Naive thymus-derived CD8-positive, alpha-beta T cell (primary cell): ENCODE measurements around the gene RGPD4. TPM values are rescaled to one million over a fixed set of nuclear protein-coding genes. Genes with fewer than 3 reads are reported as not detected.
"Not testable (repeated sequence)": the region's sequence is repeated elsewhere in the genome, so short reads cannot be mapped to it uniquely, and the experiment has no call there.

ENCODE experiments used
- ATAC-seq, 2 donors: fragments of 150-1000 bp; cut with Tn5 transposase in 1 of 2; sonication (Bioruptor Pico), chemical (Tn5 transposase) in 1 of 2; 1 replicate in 1 of 2; 2 replicates in 1 of 2; pipeline ENCODE4 v1.10.0; 2021; ENCODE audit warnings: mild to moderate bottlenecking in 2 of 2, moderate library complexity in 2 of 2
- POLR2A ChIA-PET: fragments of 350-600 bp; sonication (Branson Sonifier 250); formaldehyde crosslinking; loops from one replicate; lab custom pipeline; 2021; ENCODE audit warnings: antibody characterized with exemption; lab: Charles Lee
- DNase-seq, 10 donors: peaks; one replicate each; pipeline versions ENCODE4 v3.0.0 to v3.0.0-alpha.2; 2020 to 2022
- H3K27ac Mint-ChIP-seq, 10 donors: one replicate each; pipeline ENCODE4 v1.8.0; 2020 to 2022; ENCODE audit warnings: mild to moderate bottlenecking in 10 of 10, mixed read lengths in 10 of 10, moderate library complexity in 4 of 10, inconsistent platforms in 1 of 10
- H3K27me3 Mint-ChIP-seq, 5 donors: one replicate each; pipeline ENCODE4 v1.8.0; 2021 to 2022; ENCODE audit warnings: mixed read lengths in 5 of 5
- H3K36me3 Mint-ChIP-seq, 3 donors: one replicate each; pipeline ENCODE4 v1.8.0; 2020 to 2022; ENCODE audit warnings: mixed read lengths in 3 of 3, mild to moderate bottlenecking in 2 of 3, inconsistent platforms in 1 of 3
- H3K4me1 Mint-ChIP-seq, 4 donors: one replicate each; pipeline ENCODE4 v1.8.0; 2021 to 2022; ENCODE audit warnings: mixed read lengths in 4 of 4
- H3K4me3 Mint-ChIP-seq, 10 donors: one replicate each; pipeline ENCODE4 v1.8.0; 2020 to 2022; ENCODE audit warnings: mild to moderate bottlenecking in 10 of 10, mixed read lengths in 10 of 10, moderate library complexity in 6 of 10, inconsistent platforms in 1 of 10
- H3K9me3 Mint-ChIP-seq, 9 donors: one replicate each; pipeline ENCODE4 v1.8.0; 2020 to 2022; ENCODE audit warnings: mixed read lengths in 9 of 9, mild to moderate bottlenecking in 3 of 9, inconsistent platforms in 1 of 9, moderate library complexity in 1 of 9
- polyA plus RNA-seq, 3 donors: library from polyadenylated mRNA; unstranded; fragments of 300-500 nt; fragmentation: Illumina TruSeq; gene quantifications; one replicate each; pipeline ENCODE4 v1.2.3, GENCODE V29; 2021
- total RNA-seq, 8 experiments: library from RNA in 2 of 8; stranded (reverse) in 2 of 8; gene quantifications; one replicate each; pipeline ENCODE4 v1.2.3 and lab custom pipeline; 2021 to 2026

Gene RGPD4
- under 1 TPM; 0.83 to 0.88 TPM for total RNA-seq
- not detected for polyA plus RNA-seq
- total RNA-seq (lab: John Stamatoyannopoulos, UW), result 0.30 to 8.7 (median 2.1) reads per million in 6 experiments

- DNase-seq, H3K36me3 Mint-ChIP-seq: not testable (repeated sequence)
Observed at GRCh38 chr2:107826749-107827148, at the start of gene RGPD4. RGPD4 (plus strand) TSS chr2:107826892; CDS start chr2:107827014, 122 bp downstream.

DNA sequence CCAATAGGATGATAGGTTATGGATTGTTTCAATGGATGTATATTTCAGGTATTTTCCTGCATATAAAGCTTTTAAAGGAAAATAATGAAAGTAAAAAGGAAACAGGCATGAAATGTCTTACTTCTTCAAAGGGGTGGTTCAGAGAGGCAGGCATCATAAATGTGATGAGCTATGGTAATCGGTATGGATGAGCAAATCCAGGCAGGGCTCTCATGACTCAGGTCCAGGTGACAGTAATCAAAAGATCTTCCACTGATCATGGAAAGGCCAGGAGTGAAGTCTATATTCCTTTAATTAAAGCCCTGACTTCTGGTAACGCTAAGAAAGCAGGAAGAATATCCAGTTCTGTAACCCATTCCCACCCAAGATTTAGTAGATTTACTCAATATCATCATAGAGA is 48.7 kb upstream of the RGPD4 start:
- Mint-ChIP-seq H3K27me3 (peaks cover 0 to 4% (median 3%) of the 10 kb centered on the region in 5 donors), H3K4me1 (no peaks in the 10 kb centered on the region), H3K9me3 (peaks cover 0 to 4% (median 0%) of the 10 kb centered on the region in 9 donors), H3K4me3 (no peak overlapping the region), H3K36me3 (no peaks in the 10 kb centered on the region), H3K27ac (no peak overlapping the region)
- ATAC-seq (no peak), DNase-seq (no peak)
- POLR2A ChIA-PET, result no interaction called here

More at GRCh38 chr2:107826749-107827148, at the start of gene RGPD4:
- H3K4me3 Mint-ChIP-seq, H3K4me1 Mint-ChIP-seq, ATAC-seq, POLR2A ChIA-PET, H3K27me3 Mint-ChIP-seq, H3K27ac Mint-ChIP-seq, H3K9me3 Mint-ChIP-seq: not testable (repeated sequence)

DNA sequence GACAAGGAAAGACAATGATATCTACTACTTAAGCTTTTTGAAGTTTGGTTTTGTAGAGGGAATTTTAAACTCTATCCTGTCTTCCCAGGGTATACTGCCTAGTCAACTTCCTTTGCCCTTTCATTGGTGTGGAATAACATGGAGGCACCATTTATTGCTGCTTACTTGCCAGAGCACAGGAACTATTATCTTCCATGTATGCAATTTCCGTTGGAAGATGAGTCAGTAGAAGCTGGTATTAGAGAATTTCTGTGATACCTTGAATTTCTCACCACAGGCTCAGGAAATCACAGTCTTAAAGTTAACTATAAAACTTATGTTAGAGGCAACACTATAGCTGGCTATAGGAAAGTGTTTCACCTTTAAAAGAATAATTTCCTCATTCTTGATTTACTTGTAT is 40.9 kb upstream of the RGPD4 start:
- Mint-ChIP-seq H3K36me3 (no peaks in the 10 kb centered on the region), H3K27ac (no peak overlapping the region), H3K4me3 (no peak overlapping the region), H3K9me3 (peaks cover 0 to 4% (median 0%) of the 10 kb centered on the region in 9 donors), H3K4me1 (no peaks in the 10 kb centered on the region), H3K27me3 (peaks cover 0 to 8% (median 2%) of the 10 kb centered on the region in 5 donors)
- no peak for ATAC-seq
- DNase-seq, result no peak
- POLR2A ChIA-PET, result no interaction called here

GRCh38 chr2:107790837-107791236 is 35.9 kb upstream of the RGPD4 start:
- ATAC-seq (no peak), DNase-seq (no peak)
- POLR2A ChIA-PET, result no interaction called here
- H3K4me1 Mint-ChIP-seq, result no peaks in the 10 kb centered on the region
- peaks cover 0 to 4% (median 0%) of the 10 kb centered on the region in 9 donors for H3K9me3 Mint-ChIP-seq
- no peak overlapping the region for H3K4me3 Mint-ChIP-seq
- H3K27me3 Mint-ChIP-seq, result peaks cover 0 to 8% (median 0%) of the 10 kb centered on the region in 5 donors
- no peaks in the 10 kb centered on the region for H3K36me3 Mint-ChIP-seq
- no peak overlapping the region for H3K27ac Mint-ChIP-seq

DNA sequence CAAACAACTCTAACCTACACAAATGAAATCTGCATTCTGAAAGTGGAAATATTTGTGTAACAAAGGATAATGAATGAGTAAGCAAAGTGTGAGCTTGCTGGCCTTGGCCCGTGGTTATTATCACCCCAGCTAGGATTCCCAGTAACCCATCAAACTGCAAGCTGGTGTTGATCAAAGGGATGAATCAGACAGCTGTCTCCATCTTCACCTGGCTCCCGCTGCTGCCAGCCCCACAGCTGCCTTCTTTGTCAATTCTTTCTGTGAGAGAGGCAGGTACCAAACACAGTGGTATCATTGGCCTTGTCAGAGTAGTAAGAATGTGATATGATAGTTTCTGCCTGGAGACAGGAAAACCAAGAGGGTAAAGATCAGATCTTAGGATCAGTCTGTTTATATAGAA is 25.2 kb upstream of the RGPD4 start:
- H3K27me3 Mint-ChIP-seq, result peaks cover 0 to 2% (median 0%) of the 10 kb centered on the region in 5 donors
- POLR2A ChIA-PET, result no interaction called here
- no peaks in the 10 kb centered on the region for H3K4me1 Mint-ChIP-seq
- DNase-seq, result no peak
- no peaks in the 10 kb centered on the region for H3K36me3 Mint-ChIP-seq
- no peak overlapping the region for H3K4me3 Mint-ChIP-seq
- no peak for ATAC-seq
- H3K27ac Mint-ChIP-seq, result no peak overlapping the region
- peaks cover 0 to 6% (median 0%) of the 10 kb centered on the region in 9 donors for H3K9me3 Mint-ChIP-seq

GRCh38 chr2:107804608-107805498 is 21.8 kb upstream of the RGPD4 start:
- H3K4me3 Mint-ChIP-seq, result no peak overlapping the region

DNA sequence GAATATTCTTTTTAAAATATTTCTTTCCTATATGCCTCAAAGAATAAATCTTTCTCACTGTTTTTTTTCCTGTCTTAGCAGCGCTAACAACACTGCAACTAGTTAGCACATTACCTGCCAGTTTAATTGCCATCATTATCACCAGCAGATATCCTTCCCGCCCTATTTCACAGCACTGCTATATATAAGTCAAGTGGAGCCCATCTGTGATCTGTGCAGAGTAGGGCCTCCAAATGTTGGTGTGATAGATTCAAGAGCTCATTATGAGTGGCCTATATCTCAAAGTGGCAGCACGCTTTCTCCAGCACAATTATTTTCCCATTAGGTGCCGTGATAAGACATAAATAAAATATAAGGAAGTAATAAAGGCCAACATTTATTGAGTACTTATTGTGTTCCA is 19.8 kb upstream of the RGPD4 start:
- POLR2A ChIA-PET, result no interaction called here
- peaks cover 0 to 4% (median 0%) of the 10 kb centered on the region in 9 donors for H3K9me3 Mint-ChIP-seq
- no peak overlapping the region for H3K4me3 Mint-ChIP-seq
- no peaks in the 10 kb centered on the region for H3K36me3 Mint-ChIP-seq
- DNase-seq, result no peak
- H3K4me1 Mint-ChIP-seq, result no peaks in the 10 kb centered on the region
- H3K27ac Mint-ChIP-seq, result no peak overlapping the region
- no peak for ATAC-seq
- peaks cover 0 to 4% (median 0%) of the 10 kb centered on the region in 5 donors for H3K27me3 Mint-ChIP-seq

More at GRCh38 chr2:107804608-107805498, 21.8 kb upstream of the RGPD4 start:
- H3K36me3 Mint-ChIP-seq, result no peaks in the 10 kb centered on the region
- H3K27ac Mint-ChIP-seq, result no peak overlapping the region
- peaks cover 0 to 2% (median 0%) of the 10 kb centered on the region in 5 donors for H3K27me3 Mint-ChIP-seq
- DNase-seq (no peak), ATAC-seq (no peak)
- H3K9me3 Mint-ChIP-seq, result peaks cover 0 to 4% (median 0%) of the 10 kb centered on the region in 9 donors
- no peaks in the 10 kb centered on the region for H3K4me1 Mint-ChIP-seq
- POLR2A ChIA-PET, result no interaction called here

GRCh38 chr2:107807988-107808387 is 18.7 kb upstream of the RGPD4 start:
- Mint-ChIP-seq H3K27ac (no peak overlapping the region), H3K4me1 (no peaks in the 10 kb centered on the region), H3K4me3 (no peak overlapping the region), H3K9me3 (peaks cover 0 to 4% (median 0%) of the 10 kb centered on the region in 9 donors), H3K27me3 (peaks cover 0 to 4% (median 0%) of the 10 kb centered on the region in 5 donors), H3K36me3 (no peaks in the 10 kb centered on the region)
- ATAC-seq (no peak), DNase-seq (no peak)
- POLR2A ChIA-PET, result no interaction called here

DNA sequence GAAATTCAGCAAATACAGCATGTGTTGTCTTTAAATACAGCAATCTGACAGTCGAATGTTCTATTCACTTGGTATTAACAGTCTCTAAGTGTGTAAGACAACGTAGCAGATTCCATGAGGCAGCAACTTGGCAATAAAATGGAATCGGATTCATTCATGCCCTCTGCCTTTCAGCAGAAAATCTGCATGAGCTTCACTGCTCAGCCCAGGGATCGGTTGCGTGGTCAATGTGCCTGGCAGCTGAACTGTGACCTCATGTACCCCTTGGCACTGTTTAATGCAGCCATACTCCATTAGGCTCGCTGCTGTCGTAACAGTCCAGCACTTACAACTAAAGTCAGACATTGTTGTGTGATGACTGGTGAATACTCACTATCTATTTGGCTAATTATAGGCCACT is 17.7 kb upstream of the RGPD4 start:
- DNase-seq (no peak), ATAC-seq (no peak)
- H3K36me3 Mint-ChIP-seq, result no peaks in the 10 kb centered on the region
- H3K27me3 Mint-ChIP-seq, result peaks cover 0 to 4% (median 0%) of the 10 kb centered on the region in 5 donors
- H3K4me3 Mint-ChIP-seq, result no peak overlapping the region
- H3K9me3 Mint-ChIP-seq, result peaks cover 0 to 4% (median 0%) of the 10 kb centered on the region in 9 donors
- no peak overlapping the region for H3K27ac Mint-ChIP-seq
- H3K4me1 Mint-ChIP-seq, result no peaks in the 10 kb centered on the region
- POLR2A ChIA-PET, result no interaction called here

- no peak for DNase-seq
- POLR2A ChIA-PET, result no interaction called here
- H3K4me3 Mint-ChIP-seq, result no peak overlapping the region
- no peak for ATAC-seq
- peaks cover 0 to 7% (median 0%) of the 10 kb centered on the region in 5 donors for H3K27me3 Mint-ChIP-seq
- H3K9me3 Mint-ChIP-seq, result peaks cover 0 to 7% (median 0%) of the 10 kb centered on the region in 9 donors
- no peaks in the 10 kb centered on the region for H3K36me3 Mint-ChIP-seq
- no peak overlapping the region for H3K27ac Mint-ChIP-seq
- H3K4me1 Mint-ChIP-seq, result no peaks in the 10 kb centered on the region
Observed at GRCh38 chr2:107809835-107810234, 16.9 kb upstream of the RGPD4 start.

GRCh38 chr2:107810734-107811133 is 16.0 kb upstream of the RGPD4 start:
- POLR2A ChIA-PET, result no interaction called here
- H3K27ac Mint-ChIP-seq, result no peak overlapping the region
- H3K9me3 Mint-ChIP-seq, result peaks cover 0 to 7% (median 0%) of the 10 kb centered on the region in 9 donors
- H3K36me3 Mint-ChIP-seq, result no peaks in the 10 kb centered on the region
- no peaks in the 10 kb centered on the region for H3K4me1 Mint-ChIP-seq
- DNase-seq, result no peak
- no peak for ATAC-seq
- H3K4me3 Mint-ChIP-seq, result no peak overlapping the region
- H3K27me3 Mint-ChIP-seq, result peaks cover 0 to 7% (median 0%) of the 10 kb centered on the region in 5 donors

- no peaks in the 10 kb centered on the region for H3K4me1 Mint-ChIP-seq
- peaks cover 0 to 7% (median 0%) of the 10 kb centered on the region in 5 donors for H3K27me3 Mint-ChIP-seq
- no peak overlapping the region for H3K27ac Mint-ChIP-seq
- DNase-seq (no peak), ATAC-seq (no peak)
- no peaks in the 10 kb centered on the region for H3K36me3 Mint-ChIP-seq
- H3K4me3 Mint-ChIP-seq, result no peak overlapping the region
- POLR2A ChIA-PET, result no interaction called here
- peaks cover 0 to 5% (median 0%) of the 10 kb centered on the region in 9 donors for H3K9me3 Mint-ChIP-seq
Observed at GRCh38 chr2:107811411-107811810, 15.3 kb upstream of the RGPD4 start.

GRCh38 chr2:107812006-107812405 is 14.7 kb upstream of the RGPD4 start:
- H3K9me3 Mint-ChIP-seq, result peaks cover 0 to 4% (median 0%) of the 10 kb centered on the region in 9 donors
- ATAC-seq (no peak), DNase-seq (no peak)
- H3K4me1 Mint-ChIP-seq, result no peaks in the 10 kb centered on the region
- no peak overlapping the region for H3K27ac Mint-ChIP-seq
- POLR2A ChIA-PET, result no interaction called here
- H3K36me3 Mint-ChIP-seq, result no peaks in the 10 kb centered on the region
- peaks cover 0 to 7% (median 0%) of the 10 kb centered on the region in 5 donors for H3K27me3 Mint-ChIP-seq
- H3K4me3 Mint-ChIP-seq, result no peak overlapping the region
